ENCODE results near the gene FOCAD.

- TF ChIP-seq POLR2A (IDR thresholded peaks at IDR 0.05) (no peak), POLR2AphosphoS5 (IDR thresholded peaks at IDR 0.05) (no peak)
Measured at GRCh38 chr9:20742833-20743232, 58.8 kb downstream of the FOCAD start.
